Stimulated activated CD4-positive, alpha-beta T cell treated with anti-CD3 and anti-CD28 coated beads, TNF-alpha, amount 100 ng/mL, for 4 hours (primary cell): ENCODE results near the gene GABBR2.

Experiments
- DNase-seq, 3 experiments: peaks; one replicate each; pipeline ENCODE4 v3.0.0-alpha.2; 2020; ENCODE audit warnings: low read depth in 3 of 3

The GABBR2 gene

DNA sequence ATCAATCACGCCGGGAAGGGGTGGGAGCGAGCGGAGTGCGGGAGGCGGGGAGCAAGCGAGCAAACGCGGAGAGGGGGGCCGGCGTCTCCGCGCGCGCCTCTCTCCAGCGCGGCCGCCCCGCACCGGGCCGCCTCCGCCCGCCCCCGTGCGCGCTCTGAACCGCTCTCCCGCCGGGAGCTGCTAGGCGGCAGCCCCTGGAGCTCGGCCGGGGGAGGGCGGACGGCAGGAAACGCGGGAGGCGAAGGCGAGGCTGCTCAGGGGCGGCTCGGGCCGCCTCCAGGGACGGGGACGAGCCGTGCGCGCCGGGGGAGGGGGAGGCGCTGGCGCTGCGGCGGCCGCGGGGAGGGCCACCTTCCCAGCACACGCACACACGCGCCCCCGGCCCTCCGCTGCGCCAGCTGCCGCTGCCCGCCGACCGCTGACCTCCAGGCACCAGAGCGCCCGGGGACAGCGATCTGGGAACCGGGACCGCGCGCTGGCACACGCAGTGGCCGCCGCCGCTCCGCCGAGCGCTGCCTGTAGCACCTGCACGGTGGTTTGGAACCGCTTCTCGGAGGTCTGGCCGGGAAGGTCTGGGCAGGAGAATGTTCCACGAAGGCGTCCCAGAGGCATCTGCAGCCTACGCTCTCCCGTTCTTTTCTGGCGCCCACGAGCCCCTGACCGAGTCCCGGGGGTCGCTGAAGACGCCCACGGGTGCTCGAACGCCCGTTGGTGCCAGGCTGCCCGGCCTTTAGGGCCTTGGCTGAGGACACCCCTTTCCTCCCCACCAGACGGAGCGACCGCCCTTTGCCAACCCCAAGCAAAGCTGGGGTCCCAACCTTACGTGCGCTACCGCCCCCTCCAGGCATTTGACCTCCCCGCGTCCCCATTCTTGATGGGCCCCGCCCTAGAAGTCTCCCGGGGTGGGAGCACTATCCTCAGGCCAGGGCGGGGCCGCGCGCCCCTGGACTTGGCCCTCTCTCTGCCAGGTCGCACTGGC is at the start of gene GABBR2:
Gene GABBR2, minus strand, starts transcription at position 3 of the 979 bp plus-strand sequence. CDS start 198 bp downstream, outside the sequence.
- DNase-seq = no peak

DNA sequence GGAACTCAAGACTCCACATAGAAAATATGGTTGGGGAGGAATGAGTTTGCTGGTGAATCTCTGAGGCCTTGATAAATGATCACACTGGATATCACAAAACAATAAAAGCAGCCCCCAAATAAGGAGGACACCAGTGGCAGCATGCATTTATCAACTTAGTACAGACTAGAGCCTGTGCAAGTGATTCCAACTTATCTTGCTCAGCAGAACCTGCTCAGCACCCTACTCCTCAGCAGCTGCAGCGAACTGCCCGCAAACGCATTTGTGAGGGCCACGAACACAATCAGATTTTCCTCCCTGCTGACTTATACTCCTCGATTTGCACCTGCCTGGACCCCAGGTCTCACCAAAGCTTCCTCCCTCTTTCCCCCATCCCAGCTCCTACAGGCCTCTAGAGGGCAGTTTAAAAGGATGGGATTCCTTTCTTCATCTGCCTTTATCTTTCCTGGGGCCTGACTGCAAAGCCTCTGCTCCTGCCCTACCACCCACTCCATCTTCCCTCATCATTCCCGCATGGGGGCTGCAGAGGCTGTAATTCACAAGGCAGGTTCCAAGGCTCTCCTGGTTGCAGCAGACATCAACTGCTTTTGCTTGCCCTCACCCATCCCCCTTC is 46.4 kb upstream of the GABBR2 start:
- DNase-seq = no peak

DNA sequence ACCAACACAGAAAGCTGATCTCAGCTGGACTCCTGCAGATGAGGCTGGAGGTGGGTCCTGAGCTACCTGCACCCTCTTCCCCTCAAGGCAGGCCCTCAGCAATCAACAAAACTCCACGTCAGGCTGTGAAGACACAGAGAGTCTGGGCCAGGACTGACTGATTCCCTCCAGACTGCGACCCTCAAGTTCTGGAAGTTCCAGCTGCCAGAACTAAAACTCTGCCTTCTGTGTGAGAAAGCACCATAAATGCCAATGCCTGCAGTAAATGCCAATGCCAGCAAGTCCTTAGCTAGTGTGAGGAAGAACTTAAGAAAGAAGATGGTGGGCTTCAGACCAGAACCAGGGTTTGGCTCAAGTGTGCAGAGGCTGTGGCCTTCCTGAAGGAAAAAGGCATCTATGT is 42.5 kb upstream of the GABBR2 start:
- DNase-seq = no peak

DNA sequence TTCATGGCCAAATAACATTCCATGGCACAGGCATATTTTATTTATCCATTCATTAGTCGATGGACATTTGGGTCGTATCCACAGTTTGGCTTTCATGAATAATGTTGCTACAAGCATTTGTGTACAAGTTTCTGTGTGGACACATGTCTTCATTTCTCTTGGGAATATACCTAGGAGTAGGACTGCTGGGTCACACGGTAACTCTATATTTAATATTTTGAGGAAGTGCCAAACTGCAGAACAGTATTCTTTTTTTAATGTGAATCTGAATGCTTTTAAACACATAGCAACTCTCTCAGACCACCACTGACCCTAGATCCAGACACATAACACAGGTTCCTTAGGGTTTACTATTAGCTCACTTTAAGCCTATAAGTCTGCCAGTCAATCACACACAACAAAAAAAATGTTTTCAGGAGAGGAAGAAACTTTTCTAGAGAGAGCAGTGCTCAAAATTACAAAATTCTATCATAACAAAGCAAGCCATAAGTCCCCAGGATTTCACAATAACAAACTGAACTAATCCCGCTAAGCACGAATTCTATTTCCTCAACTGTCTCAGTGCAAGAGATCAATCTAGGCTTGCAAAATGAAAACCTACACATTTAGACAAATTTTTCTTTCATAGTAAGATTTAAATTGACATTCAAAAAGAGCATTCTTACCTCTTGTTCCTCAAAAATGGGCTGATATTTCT is 41.8 kb upstream of the GABBR2 start:
- DNase-seq = no peak

DNA sequence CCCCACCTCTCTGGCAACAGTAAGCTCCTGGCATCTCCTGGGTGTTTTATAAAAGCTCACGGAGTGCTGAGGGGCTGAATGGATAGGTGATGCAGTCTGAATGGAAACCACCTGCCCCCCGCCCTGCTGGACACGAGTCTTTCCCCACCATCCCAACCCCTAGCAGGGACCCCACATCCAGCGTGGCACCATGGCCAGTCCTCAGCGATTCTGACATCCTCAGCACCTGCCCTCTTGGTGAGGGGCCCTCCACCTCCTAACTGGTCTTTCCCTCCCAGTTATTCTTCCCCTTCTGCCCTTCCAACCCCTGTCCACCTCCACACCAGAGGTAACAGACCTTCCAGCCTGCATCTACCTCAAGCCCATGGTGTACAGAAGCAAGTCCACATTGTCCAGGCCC is 38.7 kb upstream of the GABBR2 start:
- DNase-seq = no peak

DNA sequence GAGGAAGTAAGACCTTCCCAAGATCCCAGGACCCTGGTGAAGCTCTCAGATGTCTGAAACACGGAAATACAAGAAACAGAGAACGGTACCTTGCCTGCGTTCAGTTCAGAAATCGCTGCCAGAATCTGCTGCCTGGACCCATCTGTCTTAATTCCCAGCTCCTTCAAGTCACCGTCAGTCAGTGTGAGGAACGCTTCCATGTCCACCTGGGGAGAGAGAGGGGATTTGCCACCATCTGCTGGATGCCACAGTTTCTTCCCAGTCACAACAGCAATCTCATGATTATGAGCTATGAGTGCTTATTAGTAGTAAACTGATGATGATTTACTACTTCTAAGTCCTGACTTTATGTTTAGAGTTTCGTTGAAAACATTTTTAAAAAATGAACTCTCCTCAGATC is 36.7 kb upstream of the GABBR2 start:
- DNase-seq = no peak

DNA sequence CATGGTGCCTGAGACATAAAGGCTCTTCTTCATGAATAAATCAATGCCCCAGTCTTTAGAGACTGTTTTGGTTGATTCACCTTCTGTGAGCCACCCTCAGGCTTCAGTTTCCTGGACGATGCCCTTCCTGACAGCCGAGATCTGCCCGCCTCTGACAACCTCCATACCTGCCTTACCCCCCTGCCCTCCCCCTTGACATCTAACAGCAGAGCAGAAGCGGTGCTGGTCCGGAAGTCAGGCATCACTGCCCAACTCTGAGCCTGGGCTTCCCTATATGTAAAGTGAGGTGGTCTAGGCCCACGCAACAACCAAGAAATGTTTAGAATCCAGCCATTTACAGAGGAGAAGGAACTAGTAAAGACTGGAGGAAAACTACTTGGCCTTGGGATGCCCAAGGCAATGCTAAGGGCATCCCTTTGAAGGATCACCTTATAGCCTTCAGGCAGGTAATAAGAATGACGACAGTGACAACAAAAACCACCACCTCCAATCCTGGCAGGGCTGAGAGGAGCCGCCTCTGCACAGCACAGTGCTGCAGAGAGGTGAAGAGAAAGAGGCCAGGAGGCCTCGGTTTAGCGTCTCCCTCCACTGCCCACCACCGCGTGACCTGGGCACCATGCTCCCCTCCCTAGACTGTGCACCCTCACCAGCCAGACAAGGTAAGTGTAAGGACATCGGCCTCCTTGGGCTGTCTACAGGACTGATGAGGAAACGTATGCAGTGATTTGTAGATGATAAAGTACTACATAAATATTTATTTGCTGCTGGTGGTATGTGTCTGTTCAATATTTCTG is 35.3 kb upstream of the GABBR2 start:
- DNase-seq = no peak

DNA sequence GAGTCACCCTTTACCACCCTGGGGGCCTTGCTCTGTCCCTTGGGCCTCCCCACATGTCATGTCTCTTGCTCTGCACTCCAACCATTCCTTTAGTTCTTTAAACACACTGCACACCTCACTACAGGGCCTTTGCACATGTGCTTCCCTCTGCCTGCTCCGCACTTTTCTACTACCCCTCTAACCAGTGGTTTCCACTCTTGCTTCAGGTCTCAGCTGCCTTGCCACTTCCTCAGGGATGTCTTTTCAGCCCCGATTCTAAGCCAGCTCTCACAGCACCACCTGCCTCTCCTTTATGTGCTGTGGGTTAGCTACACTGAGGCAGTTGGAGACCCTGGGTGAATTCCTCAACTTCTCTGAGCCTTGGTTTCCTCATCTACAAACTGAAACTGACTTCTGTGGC is 34.6 kb upstream of the GABBR2 start:
- no peak for DNase-seq

DNA sequence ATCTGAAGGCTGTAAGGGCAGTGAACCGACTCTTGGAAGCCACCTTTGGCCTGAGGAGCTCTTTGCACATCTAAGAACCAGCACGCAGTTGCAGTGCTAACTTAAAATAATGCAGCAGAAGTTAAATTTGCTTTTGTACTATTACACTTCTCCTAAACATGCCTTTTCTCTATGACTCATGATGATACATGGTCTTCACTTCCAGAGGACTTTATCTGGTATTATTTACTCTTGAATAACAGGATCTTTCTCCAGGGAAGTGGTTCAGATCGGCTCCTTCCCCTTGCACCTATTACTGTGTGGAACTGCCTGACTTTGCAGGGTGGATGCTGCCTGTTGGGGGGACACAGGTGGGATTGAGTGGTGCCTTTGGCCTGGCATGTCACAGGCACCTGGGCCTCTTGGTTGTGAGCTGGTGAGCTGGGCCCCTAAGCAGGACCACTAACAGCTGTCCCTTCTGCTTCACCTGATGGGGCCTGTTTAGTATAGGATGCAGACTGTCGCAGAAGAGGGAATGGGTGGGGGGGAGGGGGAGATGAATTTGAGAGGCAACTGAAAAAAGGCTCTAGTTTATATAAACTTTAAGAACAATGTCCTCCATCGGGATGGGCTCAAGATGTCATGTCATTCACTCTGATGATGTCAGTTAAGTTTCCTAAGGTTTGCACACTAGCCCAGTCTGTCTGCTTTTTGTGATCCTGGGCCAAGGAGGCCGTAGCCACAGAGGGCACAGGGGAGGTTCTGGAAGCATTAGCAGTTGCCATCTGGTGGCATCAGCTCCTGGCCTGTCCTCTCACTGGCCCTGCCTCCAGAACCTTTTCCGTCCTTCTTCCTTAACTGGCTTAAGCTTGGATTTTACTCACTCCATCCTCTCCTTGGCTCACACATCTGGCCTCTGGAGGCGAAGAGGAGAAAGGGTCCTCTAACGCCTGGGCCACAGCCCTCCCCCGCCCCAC is 33.9 kb upstream of the GABBR2 start:
- DNase-seq = no peak

DNA sequence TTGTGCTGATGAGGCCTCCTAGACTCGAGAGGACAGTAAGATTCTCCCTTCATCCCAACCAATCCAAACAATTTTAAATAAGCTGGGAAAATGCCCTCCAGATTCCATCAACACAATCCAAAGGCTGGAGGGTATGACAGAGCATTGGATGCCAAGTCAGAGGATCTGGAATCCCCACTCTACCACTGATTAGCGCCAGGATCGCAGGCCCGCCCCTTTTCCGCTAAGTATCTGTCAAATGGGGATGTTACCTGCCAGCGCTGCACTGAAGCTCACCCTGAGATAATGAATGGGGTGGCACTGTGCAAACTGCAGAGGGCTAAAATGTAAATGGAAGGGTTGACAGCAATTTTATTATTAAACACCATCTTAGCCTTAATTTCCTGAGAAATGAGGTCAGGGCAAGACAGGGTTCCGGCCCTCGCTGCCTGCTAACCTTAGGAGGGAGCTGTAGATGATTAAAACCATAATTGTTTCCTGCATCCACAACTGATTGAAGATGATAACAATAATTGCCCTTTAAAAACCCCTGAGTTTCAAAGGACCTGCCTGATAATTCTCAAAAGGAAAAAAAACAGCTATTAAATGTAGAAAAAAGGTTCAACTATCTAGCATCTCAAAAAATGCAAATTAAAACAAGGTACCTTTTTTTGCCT is 31.6 kb upstream of the GABBR2 start:
- DNase-seq = no peak

DNA sequence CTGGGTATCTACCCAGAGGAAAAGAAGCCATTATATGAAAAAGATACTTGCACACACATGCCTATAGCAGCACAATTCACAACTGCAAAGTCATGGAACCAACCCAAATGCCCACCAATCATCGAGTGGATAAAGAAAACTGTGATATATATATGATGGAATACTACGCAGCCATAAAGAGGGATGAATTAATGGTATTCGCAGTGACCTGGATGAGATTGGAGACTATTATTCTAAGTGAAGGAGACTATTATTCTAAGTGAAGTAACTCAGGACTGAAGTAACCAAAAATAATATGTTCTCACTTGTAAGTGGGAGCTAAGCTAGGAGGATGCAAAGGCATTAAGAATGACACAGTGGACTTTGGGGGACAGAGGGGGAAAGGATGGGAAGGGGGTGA is 30.0 kb upstream of the GABBR2 start:
- no peak for DNase-seq

DNA sequence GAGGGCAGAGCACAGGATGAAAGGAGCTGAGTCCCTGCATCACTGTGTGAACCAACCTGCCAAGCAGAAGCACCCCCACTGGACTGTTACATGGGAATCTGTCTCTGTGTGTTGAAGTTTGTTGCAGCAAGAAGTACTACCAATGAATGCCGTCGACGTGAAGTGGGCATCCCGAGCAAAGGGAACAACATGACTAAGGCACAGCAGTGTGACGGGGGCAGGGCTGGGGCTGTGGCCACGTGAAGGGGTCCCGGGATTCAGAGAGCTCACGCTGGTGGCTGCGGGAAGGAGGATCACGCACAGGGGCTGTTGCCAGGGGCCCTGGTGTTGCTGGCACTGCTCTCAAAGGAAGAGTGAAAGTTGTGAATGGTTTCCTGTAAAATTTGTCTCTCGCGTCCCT is 27.5 kb upstream of the GABBR2 start:
- no peak for DNase-seq

DNA sequence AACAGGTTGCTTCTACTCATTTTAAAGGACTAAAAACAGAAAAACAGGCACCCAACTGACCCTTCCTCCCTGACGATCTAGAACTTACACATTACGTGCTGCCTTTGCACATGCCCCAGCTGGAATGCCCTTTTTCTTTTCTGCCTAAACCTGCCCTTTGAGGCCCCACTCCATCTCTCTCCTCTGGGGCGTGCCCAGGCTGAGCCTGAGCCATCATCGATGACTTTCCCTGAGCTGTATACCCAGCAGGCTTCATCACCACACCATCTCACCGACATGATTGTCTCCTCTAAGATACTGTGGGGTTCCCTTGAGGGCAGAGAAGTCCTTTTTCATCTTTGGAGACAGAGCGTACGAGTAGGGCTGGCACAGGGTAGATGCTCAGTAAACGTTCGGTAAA is 24.1 kb upstream of the GABBR2 start:
- no peak for DNase-seq

DNA sequence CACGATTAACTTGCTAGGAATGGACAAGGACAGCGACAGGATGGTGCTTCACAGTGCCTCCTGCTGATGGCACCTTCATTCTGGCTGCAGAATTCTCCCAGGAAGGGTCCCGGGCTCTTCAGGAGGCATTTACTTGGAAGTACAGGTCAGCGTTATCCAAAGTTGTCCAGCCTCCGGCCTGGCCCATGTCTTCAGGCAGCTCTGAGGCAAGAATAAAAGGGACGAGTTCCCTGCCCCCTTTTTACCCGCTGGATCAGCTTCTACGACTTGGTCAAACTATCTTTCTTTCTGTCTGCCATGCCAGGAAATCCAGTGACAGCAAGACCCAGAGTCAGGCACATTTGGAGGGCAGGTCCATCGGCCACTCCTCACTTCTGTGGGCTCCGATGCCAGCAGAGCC is 23.4 kb upstream of the GABBR2 start:
- no peak for DNase-seq

DNA sequence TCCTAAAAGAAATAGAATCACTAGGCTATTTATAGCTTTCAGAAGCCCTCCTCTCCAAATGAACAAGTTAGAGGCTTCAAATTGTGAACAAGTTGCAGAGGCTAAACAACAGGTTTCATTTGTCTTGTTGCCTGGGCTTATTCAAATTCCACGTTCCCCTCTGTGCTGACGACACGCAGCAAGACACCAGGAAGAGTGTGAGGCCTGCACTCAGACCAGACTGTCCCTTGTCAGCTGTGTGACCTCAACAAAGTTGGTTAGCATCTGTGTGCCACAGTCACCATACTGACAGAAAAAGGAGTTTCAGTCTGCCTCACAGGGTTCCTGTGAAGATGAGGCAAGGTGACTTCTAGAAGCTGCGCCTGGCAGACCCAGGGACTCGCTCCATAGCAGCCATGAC is 22.1 kb upstream of the GABBR2 start:
- DNase-seq = no peak

DNA sequence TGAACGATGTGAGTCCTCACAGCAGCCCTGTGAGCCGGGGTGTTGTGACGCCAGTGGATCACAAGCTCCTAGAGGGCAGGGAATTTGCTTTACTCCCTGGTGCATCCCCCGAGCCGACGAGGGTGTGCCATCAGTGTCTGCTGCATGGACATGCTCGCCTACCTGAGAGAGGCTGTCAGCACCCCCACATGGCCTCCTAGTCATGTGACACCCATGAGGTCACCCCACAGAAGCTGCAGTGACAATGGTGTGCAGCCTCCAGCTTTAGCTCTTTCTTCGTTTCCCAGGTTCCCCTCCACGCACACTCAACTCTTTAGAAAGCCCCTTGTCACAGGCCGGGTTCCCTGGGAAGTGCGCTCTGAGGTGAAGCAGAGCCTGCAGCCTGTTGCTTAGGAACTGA is 19.8 kb upstream of the GABBR2 start:
- no peak for DNase-seq

DNA sequence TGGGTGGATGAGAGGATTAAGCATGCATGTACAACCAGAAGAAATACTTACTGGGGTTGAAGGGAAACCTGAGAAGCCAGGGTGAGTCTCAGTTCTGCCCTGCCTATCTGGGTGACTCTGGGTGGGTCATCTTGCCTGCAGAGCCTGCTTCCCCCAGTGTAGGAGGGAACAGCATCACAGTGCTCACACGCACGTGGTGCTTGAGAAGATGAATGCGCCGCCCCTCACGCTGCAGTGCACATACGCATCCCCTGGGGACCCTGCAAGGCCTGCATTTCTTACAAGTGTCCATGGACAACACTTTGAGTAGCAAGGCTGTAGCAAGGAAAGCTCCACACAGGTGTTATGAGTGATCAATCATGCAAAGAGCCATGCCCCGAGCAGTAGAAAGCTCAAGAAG is 18.7 kb upstream of the GABBR2 start:
- DNase-seq = no peak

DNA sequence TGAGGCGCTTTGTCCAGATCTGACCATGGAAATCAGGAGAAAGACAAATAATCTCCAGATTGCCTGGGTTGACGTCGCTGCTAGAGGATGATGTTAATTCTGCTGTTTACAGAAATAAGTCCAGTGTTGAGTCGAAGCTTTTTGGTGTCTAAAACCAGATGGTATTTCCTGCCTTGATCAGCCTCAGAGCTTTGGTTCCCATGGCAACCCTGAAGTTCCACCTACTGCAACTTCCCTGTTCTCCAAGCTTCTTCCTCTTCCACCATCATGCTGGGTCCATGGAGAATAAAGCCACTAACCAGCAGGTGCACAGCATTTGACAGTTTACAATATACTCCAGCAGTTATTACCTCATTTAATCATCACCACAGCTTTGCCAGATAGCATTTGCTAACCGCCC is 18.0 kb upstream of the GABBR2 start:
- DNase-seq = no peak

DNA sequence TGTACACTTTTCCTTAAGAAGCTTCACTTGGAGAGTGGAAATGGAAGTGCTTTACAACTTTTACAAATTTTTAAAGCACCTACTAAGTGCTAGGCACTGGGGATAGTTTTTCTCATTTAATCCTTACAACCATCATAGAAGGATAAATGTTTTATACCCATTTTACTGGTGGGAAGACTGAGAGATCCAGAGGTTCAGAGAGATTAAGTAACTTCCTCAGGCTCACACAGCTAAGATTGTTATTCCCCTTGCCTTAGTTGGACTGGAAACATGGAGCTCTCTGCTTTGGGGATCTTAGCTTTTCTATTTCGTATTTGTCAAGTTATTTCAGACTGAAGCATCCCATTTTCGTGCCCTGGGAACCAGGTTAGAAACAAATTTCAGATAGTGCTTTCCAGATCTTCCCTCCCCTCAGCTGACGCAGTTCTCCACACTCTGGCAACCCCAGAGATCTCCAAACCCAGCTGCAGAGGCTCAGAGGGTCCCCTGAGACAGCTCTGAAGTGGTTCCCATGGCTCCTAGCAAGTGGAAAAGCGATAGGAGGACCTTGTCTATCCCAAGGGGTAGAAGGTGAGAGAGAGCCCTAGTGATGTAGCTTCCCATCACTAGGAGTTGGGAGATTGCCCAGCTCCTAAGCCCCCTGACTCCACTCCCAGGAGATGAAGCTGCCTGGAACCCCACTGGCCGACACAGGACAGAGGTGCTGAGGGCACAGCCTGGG is 16.2 kb upstream of the GABBR2 start:
- DNase-seq = no peak
